ENCODE results near the gene UBE3B.

GRCh38 chr12:109582636-109583035, 105.2 kb downstream of the UBE3B start:
- TF ChIP-seq, protein P1, sequence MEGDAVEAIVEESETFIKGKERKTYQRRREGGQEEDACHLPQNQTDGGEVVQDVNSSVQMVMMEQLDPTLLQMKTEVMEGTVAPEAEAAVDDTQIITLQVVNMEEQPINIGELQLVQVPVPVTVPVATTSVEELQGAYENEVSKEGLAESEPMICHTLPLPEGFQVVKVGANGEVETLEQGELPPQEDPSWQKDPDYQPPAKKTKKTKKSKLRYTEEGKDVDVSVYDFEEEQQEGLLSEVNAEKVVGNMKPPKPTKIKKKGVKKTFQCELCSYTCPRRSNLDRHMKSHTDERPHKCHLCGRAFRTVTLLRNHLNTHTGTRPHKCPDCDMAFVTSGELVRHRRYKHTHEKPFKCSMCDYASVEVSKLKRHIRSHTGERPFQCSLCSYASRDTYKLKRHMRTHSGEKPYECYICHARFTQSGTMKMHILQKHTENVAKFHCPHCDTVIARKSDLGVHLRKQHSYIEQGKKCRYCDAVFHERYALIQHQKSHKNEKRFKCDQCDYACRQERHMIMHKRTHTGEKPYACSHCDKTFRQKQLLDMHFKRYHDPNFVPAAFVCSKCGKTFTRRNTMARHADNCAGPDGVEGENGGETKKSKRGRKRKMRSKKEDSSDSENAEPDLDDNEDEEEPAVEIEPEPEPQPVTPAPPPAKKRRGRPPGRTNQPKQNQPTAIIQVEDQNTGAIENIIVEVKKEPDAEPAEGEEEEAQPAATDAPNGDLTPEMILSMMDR (IDR thresholded peaks at IDR 0.05): no peak
- TF ChIP-seq POLR2A (IDR thresholded peaks at IDR 0.05): no peak

All from lower leg skin (tissue), 3 donors.